BE2C (cell line): Measurements from ENCODE around the gene TEDC2.
A peak's percentile ranks its signal among the peaks of the same experiment; 100 is the strongest.

Source experiments
- DNase-seq: peaks from one replicate; pipeline ENCODE4 v3.0.0-alpha.2; 2020
- H3K27me3 ChIP-seq: fragments of 250-450 bp; sonication (Bioruptor Pico); 2 replicates; pipeline ENCODE4 v1.5.1; 2020; ENCODE audit warnings: mild to moderate bottlenecking
- H3K36me3 ChIP-seq: fragments of 250-450 bp; sonication (Bioruptor Pico); 2 replicates; pipeline ENCODE4 v1.5.1; 2020; ENCODE audit warnings: mild to moderate bottlenecking
- H3K4me1 ChIP-seq: fragments of 250-450 bp; sonication (Bioruptor Pico); 2 replicates; pipeline ENCODE4 v1.5.1; 2020
- H3K4me3 ChIP-seq: 2 replicates; pipeline ENCODE4 v1.5.1; 2011; ENCODE audit warnings: low read depth, low read length
- H3K9me3 ChIP-seq: fragments of 250-450 bp; sonication (Bioruptor Pico); 2 replicates; pipeline ENCODE4 v1.5.1; 2020
- TF ChIP-seq, protein P1 (sequence below): IDR thresholded peaks from 2 replicates; pipeline ENCODE4 v1.5.1; 2012; ENCODE audit warnings: mild to moderate bottlenecking, low read depth, low read length

TEDC2 gene

DNA sequence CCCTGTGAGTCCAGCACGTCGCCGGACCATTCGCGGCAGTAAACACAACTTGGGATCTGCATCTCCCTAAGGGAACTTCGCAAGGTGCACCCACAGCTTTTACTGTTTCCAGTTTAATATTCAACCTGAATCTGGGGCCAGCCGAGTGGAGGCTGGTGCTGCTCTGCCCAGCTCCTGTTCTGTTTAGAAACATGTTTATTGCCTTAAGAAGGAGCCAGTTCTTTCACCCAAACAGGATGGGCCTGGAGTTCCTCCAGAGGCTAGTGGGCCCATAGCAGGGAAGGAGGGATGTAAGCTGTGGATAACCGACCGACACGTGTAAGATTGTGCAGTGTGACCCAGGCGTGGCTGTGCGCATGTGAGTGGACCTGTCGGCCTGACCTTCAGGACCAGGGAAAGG lies 32.4 kb downstream of the TEDC2 start:
- H3K4me1 ChIP-seq = peaks cover 16% of the 10 kb centered on the region
- DNase-seq = no peak
- no peak overlapping the region for H3K4me3 ChIP-seq
- TF ChIP-seq, protein P1, sequence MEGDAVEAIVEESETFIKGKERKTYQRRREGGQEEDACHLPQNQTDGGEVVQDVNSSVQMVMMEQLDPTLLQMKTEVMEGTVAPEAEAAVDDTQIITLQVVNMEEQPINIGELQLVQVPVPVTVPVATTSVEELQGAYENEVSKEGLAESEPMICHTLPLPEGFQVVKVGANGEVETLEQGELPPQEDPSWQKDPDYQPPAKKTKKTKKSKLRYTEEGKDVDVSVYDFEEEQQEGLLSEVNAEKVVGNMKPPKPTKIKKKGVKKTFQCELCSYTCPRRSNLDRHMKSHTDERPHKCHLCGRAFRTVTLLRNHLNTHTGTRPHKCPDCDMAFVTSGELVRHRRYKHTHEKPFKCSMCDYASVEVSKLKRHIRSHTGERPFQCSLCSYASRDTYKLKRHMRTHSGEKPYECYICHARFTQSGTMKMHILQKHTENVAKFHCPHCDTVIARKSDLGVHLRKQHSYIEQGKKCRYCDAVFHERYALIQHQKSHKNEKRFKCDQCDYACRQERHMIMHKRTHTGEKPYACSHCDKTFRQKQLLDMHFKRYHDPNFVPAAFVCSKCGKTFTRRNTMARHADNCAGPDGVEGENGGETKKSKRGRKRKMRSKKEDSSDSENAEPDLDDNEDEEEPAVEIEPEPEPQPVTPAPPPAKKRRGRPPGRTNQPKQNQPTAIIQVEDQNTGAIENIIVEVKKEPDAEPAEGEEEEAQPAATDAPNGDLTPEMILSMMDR = no peak
- peaks cover 20% of the 10 kb centered on the region for H3K36me3 ChIP-seq
- no peaks in the 10 kb centered on the region for H3K27me3 ChIP-seq
- H3K9me3 ChIP-seq = no peaks in the 10 kb centered on the region

DNA sequence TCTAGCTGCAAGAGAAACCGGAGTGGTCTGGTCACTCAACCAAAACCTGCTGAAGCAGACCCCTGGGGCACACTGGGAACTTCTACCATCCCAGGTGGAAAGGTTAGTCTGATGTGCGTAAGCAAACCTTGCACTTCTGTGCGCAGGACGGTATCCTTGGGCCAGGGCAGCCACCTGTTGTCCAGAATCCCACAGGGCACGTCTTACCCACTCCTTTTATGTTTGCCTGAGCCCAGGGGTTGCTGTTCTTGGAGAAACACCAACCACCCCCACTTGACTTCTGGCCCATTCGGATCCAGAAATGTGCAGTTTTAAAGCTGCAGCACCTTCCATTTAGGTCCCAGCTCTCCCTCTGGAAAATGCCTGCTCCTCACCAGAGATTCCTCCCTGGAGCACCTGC lies 33.7 kb downstream of the TEDC2 start:
- Histone ChIP-seq H3K36me3 (peaks cover 31% of the 10 kb centered on the region), H3K27me3 (no peaks in the 10 kb centered on the region), H3K4me1 (peaks cover 16% of the 10 kb centered on the region), H3K4me3 (no peak overlapping the region), H3K9me3 (no peaks in the 10 kb centered on the region)
- no peak for DNase-seq
- TF ChIP-seq, protein P1 = no peak

DNA sequence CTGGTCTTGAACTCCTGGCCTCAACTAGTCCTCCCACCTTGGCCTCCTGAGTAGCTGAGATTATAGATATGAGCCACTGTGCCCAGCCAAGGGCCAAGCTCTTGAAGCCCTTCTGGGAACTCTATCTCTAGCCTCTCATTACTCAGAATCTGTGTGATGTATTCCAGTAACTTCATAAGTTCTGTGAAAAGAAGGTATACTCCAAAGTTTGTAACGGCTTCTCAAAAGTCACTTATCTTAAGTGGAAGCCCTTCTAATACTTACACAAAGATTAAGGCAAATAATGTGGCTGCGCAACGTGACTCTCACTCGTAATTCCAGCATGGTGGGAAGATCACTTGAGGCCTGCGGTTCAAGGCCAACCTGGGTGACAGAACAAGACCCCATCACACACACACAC lies 34.7 kb downstream of the TEDC2 start:
- Histone ChIP-seq H3K4me1 (peaks cover 16% of the 10 kb centered on the region), H3K9me3 (no peaks in the 10 kb centered on the region), H3K27me3 (no peaks in the 10 kb centered on the region), H3K4me3 (no peak overlapping the region), H3K36me3 (peaks cover 36% of the 10 kb centered on the region)
- TF ChIP-seq, protein P1 = no peak
- DNase-seq = no peak

DNA sequence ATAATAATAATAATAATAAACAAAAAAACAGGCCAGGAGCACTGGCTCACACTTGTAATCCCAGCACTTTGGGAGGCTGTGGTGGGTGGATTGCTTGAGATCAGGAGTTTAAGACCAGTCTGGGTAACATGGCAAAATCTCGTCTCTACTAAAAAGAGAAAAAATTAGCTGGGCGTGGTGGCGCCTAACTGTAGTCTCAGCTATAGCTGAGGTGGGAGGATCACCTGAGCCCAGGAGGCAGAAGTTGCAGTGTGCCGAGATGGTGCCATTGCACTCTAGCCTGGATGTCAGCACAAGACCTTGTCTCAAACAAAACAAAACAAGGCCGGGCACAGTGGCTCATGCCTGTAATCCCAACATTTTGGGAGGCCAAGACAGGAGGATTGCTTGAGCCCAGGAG lies 35.1 kb downstream of the TEDC2 start:
- TF ChIP-seq, protein P1 = no peak
- Histone ChIP-seq H3K36me3 (peaks cover 40% of the 10 kb centered on the region), H3K4me3 (no peak overlapping the region), H3K4me1 (peaks cover 16% of the 10 kb centered on the region), H3K27me3 (no peaks in the 10 kb centered on the region), H3K9me3 (no peaks in the 10 kb centered on the region)
- no peak for DNase-seq

DNA sequence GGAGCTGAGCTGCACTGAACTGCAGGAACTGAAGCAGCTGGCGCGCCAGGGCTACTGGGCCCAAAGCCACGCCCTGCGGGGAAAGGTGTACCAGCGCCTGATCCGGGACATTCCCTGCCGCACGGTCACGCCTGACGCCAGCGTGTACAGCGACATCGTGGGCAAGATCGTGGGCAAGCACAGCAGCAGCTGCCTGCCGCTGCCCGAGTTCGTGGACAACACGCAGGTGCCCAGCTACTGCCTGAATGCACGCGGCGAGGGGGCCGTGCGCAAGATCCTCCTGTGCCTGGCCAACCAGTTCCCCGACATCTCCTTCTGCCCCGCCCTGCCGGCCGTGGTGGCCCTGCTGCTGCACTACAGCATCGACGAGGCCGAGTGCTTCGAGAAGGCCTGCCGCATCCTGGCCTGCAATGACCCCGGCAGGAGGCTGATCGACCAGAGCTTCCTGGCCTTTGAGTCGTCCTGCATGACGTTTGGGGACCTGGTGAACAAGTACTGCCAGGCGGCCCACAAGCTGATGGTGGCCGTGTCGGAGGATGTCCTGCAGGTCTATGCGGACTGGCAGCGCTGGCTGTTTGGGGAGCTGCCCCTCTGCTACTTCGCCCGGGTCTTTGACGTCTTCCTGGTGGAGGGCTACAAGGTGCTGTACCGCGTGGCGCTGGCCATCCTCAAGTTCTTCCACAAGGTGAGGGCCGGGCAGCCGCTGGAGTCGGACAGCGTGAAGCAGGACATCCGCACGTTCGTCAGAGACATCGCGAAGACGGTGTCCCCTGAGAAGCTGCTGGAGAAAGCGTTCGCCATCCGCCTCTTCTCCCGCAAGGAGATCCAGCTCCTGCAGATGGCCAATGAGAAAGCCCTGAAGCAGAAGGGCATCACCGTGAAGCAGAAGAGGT lies 36.6 kb downstream of the TEDC2 start:
- Histone ChIP-seq H3K36me3 (peaks cover 36% of the 10 kb centered on the region), H3K9me3 (no peaks in the 10 kb centered on the region), H3K4me3 (no peak overlapping the region), H3K27me3 (no peaks in the 10 kb centered on the region), H3K4me1 (peaks cover 16% of the 10 kb centered on the region)
- DNase-seq = no peak
- TF ChIP-seq, protein P1 = no peak

DNA sequence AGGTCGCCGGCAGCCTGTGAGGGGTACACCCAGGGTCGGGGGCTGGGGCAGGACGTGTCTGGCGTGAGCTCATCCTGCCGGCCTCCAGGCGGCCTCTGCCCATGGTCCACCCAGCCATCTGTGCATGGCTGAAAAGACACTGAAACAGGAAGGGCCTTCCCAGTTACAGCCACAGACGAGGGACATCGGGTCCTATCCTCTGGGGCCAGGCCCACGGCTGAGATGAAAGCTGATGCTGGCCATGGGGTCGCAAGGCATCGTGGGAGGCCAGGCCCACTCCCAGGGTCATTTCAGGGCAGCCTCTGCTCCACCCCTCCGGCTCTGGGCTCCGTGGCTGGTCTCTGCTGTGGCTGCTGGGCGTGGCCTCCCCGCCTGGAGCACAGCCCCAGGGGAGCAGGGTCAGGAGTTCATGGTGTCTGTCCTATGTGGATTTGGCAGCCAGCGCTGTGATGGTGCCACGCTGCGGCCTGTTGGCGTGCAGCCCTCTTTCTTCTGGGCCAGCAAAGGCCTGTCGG lies 37.3 kb downstream of the TEDC2 start:
- Histone ChIP-seq H3K9me3 (no peaks in the 10 kb centered on the region), H3K4me1 (peaks cover 22% of the 10 kb centered on the region), H3K4me3 (0 out of 2 replicates have a peak overlapping the region, but pooled peaks have one; percentile 7), H3K27me3 (no peaks in the 10 kb centered on the region), H3K36me3 (peaks cover 35% of the 10 kb centered on the region)
- DNase-seq = peak; percentile 91
- TF ChIP-seq, protein P1 = peak; percentile 42
